GM12864 (cell line): ENCODE data around the gene ARL8B.
"Not testable (repeated sequence)": the region's sequence is repeated elsewhere in the genome, so short reads cannot be mapped to it uniquely, and the experiment has no call there.

Source experiments
- DNase-seq: peaks from one replicate; pipeline ENCODE4 v3.0.0-alpha.2; 2011; ENCODE audit warnings: low read depth
- H3K4me3 ChIP-seq: 2 replicates; pipeline ENCODE4 v1.5.1; 2011; ENCODE audit warnings: mild to moderate bottlenecking, low read depth, low read length, control low read depth
- TF ChIP-seq, protein P1 (sequence below): IDR thresholded peaks from 2 replicates; pipeline ENCODE4 v1.5.1; 2011; ENCODE audit warnings: low read depth, mild to moderate bottlenecking, moderate library complexity, low read length, control low read depth, inconsistent platforms; ENCODE audit errors: missing control alignments

Gene ARL8B

DNA sequence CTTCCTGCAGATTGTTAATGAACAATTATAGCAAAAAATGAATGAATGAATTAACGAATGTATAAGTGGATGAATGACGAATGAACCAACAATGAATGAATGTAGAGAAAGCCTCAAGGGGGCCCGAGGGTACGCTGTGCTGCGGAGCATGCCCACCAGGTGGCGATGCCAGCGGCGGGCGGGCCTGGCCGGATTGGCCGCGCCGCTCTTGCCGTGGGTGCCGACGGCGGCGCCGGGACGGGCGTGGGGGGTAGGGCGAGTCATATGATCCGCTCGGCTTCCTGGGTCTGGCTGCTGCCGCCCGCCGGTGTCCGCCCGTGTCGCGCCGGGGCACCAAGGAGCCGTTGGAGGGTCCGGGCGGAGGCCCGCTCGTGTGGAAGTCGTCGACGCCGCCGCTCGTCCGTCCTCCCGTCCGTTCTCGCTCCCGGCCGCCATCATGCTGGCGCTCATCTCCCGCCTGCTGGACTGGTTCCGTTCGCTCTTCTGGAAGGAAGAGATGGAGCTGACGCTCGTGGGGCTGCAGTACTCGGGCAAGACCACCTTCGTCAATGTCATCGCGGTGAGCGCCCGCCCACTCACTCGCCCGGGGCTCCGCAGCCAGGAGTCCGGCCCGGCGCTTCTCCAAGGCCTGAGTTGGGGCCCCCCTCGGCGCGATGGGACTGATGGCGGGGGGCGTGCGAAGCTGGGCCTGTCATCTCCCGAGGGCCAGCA, at the start of gene ARL8B:
ARL8B (plus strand) TSS at position 263 of the 711 bp plus-strand sequence; CDS start at position 437, 174 bp downstream.
- TF ChIP-seq, protein P1, sequence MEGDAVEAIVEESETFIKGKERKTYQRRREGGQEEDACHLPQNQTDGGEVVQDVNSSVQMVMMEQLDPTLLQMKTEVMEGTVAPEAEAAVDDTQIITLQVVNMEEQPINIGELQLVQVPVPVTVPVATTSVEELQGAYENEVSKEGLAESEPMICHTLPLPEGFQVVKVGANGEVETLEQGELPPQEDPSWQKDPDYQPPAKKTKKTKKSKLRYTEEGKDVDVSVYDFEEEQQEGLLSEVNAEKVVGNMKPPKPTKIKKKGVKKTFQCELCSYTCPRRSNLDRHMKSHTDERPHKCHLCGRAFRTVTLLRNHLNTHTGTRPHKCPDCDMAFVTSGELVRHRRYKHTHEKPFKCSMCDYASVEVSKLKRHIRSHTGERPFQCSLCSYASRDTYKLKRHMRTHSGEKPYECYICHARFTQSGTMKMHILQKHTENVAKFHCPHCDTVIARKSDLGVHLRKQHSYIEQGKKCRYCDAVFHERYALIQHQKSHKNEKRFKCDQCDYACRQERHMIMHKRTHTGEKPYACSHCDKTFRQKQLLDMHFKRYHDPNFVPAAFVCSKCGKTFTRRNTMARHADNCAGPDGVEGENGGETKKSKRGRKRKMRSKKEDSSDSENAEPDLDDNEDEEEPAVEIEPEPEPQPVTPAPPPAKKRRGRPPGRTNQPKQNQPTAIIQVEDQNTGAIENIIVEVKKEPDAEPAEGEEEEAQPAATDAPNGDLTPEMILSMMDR = peak; percentile 91
- peak; percentile 59 for DNase-seq
- peak within 1 kb of the TSS; percentile 78 for H3K4me3 ChIP-seq

DNA sequence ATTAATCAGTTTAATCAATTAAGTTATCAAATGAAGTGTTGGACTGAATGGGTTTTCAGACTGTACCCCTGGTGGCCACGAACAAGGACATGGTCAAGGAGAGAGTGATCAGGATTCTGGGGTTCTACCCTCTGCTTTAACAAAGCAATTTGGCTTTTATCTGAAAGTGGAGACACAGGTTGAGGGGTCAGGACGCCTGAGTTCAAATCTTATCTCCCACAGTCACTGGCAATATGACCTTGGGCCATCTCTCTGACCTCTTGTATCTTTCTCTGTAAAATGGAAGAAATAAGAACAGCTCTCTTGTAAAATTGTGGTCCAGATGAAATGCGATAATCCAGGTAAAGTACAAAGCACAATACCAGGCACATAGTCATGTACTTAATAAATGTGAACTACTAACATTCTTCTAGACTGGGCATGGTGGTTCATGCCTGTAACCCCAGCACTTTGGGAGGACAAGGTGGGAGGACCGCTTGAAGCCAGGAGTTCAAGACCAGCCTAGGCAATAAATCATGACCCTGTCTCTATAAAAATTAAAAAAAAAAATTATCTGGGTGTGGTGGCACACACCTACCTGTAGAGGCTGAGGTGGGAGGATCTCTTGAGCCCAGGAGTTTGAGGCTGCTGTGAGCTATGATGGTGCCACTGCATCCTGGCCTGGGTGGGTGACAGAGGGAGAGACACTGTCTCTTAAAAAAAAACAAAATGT, 48.6 kb upstream of the ARL8B start:
- DNase-seq = no peak
- TF ChIP-seq, protein P1 = no peak
- H3K4me3 ChIP-seq = no peak overlapping the region

DNA sequence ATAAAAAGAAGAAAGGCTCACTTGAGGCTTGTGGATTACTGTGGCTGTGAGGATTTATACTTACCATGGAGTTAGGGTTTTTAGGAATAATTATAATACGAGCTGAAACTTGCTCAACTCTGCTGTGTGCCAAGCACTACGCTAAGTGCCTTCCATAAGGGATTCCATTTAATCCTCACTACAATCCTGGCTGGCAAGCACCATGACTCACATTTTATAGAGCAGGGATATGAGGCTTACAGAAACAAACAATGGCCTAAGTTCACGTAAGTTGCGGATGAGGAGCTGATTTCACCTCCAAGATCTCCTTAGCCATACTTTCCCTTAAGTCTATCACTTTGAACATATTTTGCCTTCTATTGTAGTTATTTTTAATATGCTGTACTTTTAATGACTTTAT, 43.9 kb upstream of the ARL8B start:
- H3K4me3 ChIP-seq = no peak overlapping the region
- TF ChIP-seq, protein P1 = no peak
- DNase-seq = no peak

DNA sequence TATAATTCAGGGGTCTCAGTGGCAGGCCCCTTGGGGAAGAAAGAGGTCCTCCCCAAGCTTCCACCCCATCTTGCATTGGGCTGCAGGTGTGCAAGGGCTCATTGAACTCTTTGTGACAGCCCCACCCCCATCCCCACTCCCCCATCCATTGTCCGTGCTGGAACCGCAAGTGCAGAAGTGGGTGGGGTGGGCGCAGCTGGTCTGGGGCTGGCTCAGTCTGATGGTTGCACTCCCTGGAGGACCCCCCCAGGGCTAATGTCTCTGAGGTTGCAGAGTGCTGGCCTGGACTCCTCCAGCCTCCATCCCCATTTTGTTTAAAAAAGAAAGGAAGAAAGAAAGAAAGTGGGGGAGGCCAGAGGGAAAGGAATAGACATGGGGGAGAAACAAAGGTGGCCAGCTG, 42.3 kb upstream of the ARL8B start:
- H3K4me3 ChIP-seq = no peak overlapping the region
- DNase-seq = no peak
- TF ChIP-seq, protein P1 = no peak

DNA sequence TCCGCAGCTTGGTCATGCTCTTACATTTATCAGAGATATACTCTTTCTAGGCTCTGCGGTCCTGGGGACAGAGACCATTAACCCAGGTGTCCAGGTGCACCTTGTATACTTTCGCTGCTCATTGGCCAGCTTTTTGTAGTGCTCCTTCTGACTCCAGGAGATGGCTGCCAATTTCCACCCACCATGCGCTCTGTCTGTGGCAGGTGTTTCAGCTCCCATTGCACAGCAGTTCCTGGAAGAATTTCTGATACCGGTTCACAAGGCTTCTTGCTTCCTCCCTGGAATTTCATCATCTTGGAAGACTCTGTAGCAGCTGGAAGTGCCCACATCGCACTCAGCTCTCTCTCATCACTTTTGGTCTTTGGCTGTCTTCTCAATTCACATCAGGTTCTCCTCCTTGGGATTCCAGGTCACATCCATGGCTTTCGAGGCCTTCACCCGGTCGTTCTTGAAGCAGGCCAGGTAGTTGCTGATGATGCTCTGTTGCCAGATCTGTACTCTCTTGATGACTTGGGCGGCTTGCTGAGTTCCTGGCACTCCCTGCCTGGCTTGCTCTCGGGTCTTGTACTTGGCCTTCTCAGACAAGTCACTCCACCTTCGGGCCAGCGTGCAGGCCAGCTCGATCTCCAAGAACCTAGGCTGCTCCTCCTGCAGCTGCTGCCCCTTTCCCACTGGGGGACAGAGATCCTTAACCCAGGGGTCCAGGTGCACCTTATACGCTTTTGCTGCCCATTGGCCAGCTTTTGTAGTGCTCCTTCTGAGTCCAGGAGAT, 41.1 kb upstream of the ARL8B start:
- TF ChIP-seq, protein P1 = no peak
- no peak overlapping the region for H3K4me3 ChIP-seq
- DNase-seq = no peak

DNA sequence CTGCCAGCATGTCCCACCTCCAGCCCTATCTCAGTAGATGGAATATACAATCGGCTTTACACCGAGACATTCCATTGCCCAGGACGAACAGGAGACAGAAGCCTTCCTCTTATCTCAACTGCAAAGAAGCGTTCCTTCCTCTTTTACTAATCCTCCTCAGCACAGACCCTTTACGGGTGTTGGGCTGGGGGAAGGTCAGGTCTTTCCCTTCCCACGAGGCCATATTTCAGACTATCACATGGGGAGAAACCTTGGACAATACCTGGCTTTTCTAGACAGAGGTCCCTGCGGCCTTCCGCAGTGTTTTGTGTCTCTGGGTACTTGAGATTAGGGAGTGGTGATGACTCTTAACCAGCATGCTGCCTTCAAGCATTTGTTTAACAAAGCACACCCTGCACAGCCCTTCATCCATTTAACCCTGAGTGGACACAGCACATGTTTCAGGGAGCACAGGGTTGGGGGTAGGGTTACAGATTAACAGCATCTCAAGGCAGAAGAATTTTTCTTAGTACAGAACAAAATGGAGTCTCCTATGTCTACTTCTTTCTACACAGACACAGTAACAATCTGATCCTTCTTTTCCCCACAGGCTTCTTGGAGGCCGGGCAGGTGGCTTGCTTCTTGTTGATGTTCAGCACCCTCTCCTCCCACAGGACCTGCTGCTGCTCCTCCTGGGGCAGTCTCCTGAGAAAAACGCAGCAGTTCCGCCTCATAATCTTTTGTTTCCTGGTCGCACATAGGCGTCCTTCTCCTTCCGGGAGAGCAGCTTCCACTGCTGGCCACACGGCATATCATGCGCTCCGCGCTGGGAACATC, 39.9 kb upstream of the ARL8B start:
- DNase-seq = not testable (repeated sequence)

More for the DNA sequence above, 39.9 kb upstream of the ARL8B start:
- not testable (repeated sequence) for H3K4me3 ChIP-seq
